GM21423 (cell line): ENCODE results near the gene TTC33.

Experiments
- ATAC-seq: cut with Tn5 transposase; IDR thresholded peaks from one replicate; pipeline ENCODE4 v1.9.1; 2021; ENCODE audit warnings: mild to moderate bottlenecking, moderate library complexity; ENCODE audit not compliant: unreplicated experiment

TTC33 gene

DNA sequence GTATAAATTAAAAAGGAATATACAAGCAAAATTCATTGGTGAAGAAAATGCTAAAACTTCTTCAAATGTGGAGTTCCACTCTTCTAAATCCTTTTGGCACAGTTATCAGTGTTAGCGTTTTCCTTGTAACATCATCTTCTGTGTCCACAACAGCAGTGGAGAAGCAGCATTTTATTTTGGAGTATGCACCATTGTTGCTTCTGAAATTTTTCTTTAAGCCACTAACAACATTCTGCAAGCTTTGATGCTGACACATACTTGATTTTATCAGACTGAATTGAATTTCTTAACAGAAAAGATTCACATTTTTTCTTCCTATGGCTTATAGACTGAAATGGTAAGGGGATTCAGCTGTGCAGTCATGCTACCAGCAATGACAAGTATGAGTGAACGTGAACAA lies 136.8 kb downstream of the TTC33 start:
- ATAC-seq, result no peak

- no peak for ATAC-seq
These were observed 139.0 kb downstream of the TTC33 start for GRCh38 chr5:40616781-40617180.

DNA sequence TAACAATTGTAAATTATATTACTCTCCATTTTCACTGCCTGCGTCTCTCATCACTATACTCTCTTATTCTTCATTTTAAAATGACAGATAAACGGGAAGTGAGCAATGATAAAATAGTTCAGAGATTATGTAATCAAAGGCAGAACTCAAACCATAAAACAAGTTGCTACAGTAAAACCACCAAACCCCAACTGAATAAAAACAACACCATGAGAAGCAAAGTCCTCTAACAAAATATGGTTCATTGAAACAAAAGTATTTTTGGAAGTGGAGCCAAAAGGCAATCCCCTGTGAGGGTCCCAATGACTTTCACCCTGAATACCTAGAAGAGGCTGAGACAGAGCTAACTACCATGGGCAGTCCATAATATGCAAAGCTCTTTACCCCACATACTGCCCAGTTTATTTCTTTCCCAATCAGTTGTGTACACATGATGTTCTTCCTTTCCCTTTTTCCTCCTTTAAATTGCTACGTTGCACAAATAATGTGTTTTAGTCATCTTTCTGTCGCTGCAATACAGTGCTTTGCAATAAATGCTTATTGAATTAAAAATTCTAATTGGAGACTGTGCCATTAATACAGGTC lies 140.1 kb downstream of the TTC33 start:
- no peak for ATAC-seq

- ATAC-seq, result no peak
These were observed 140.7 kb downstream of the TTC33 start for GRCh38 chr5:40614923-40615585.

GRCh38 chr5:40614466-40614865 lies 141.3 kb downstream of the TTC33 start:
- no peak for ATAC-seq

DNA sequence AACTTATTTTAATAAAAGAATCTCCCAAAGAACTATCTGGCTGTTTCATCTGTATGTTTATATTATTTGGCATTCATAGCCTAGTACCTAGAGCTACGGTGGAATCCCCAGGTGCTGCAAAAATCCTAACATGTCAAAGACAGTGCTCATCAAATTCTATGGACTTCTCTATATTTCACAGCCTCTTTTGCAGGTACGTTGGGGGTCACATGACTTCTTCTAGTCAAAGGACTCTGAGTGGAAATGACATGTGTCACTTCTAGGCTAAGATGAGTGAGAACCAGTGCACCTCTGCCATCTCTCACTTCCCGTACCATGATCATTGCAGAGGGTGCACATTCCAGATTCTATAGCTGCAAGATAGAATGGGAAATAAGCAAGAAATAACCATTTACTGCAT lies 148.6 kb downstream of the TTC33 start:
- no peak for ATAC-seq

GRCh38 chr5:40606077-40606765 lies 149.5 kb downstream of the TTC33 start:
- ATAC-seq, result no peak

DNA sequence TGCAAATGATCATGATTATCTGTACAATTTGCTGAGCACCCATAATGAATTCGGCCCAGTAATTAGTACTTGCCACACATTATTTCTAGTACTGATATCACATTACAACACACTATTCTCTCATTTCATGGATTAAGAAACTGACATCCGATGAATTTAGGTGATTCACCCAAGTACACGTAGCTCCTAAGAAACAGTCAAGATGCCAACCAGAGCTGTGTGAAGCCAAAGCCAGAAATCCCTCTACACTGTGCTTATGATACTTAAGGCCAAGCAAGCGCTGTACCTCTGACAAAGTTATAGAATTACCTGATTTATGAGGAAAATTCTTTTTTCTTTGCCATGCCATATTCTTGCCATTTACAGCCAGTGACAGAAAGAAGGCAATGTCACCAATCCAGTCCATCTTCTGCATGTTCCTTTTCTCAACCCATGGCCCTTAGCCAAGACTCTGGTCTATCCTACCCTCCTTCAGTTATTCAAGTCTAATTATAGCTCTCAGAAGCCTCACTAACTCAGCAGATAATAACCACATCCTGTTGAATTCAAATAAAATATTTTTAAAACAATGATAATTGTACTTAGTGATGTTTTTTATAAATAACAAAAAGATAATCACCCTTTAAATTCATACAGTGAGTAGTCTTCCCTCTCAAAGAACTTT lies 150.3 kb downstream of the TTC33 start:
- ATAC-seq, result peak; percentile 37

GRCh38 chr5:40603378-40603777 lies 152.4 kb downstream of the TTC33 start:
- ATAC-seq, result no peak

DNA sequence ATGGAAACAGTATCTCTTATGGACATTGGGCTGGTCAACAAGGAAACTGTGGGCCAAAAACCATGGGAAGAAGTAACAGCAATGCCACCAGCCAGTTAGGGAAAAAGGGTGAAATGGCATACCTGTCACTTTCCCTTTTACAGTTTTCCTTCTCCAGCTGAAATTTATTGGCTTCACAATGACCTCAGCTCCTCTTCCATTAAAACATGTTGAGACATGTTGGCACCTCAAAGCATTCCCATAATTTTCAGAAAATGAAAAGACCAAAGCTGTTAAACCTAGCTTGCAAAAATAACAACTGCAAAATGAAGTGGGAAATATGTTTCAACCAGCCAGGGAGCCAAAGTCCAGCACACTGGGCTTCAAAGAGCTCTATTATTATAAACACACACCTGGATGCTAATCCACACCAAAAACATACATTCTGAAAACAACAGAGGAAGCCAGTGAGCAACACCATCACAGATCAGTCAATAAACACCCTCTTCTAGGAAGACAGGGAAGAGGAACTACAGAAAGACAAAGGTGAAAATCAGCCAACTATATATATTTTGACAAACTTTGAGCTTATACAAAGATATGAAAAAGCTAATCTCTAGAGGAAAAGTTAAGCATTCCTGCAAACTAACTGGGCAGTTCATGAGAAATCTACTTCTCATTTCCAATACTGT lies 154.4 kb downstream of the TTC33 start:
- ATAC-seq, result no peak

DNA sequence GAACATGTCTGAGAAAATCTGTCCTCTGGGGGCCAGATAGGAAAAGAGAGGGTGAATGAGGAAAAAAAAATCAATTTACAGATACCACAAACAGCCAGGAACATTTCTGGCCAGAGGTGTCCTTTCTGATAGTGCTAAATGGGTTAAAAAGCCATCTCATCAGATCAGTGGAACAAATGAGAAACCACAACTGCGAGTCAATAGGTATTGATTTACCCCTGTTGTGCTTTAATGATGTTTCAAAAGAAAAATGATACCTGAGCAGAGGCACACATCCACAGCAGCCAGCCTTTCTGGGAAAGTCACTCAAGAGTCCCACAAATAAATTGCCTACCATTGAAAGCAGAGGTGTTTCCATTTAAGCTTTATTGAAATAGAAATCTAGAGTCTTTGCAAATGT lies 155.4 kb downstream of the TTC33 start:
- ATAC-seq, result no peak

DNA sequence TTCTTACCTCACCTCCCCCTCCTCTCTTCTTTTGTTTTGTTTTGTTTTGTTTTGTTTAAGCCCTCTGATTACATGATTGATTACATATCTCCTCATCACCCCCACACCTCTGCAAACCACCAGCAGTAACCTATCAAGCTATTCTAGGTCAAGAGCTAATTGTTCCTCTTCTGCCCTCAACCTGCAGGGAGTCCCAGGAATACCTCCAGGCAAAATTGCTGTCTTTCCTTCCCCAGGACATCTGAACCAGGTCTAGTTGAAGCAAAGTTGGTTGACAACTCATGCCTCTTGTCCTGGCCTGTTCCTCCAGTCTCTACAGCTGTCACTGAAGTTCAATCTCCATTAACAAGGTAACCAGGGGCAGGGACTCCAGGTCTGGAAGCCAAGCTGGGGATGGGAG lies 156.1 kb downstream of the TTC33 start:
- no peak for ATAC-seq

DNA sequence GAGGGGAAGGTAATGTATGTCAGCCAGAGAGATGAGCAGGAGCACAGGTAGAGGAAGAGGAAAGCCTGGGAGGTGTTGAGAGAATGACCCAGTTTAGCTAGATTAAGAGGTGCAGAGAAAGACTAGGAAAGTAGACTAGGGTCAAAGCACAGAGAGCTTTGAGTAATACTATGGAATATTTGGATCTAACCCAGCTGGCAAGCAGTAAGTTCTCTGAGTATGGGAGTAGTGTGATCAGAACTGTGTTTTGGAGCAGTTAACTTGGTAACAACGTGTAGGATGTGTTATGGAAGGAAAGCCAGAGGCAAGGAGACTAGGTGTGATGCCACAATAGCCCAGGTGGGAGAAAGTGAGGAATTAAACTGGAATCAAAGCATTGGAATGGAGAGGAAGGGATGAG lies 160.9 kb downstream of the TTC33 start:
- ATAC-seq, result no peak

GRCh38 chr5:40591727-40592396 lies 163.9 kb downstream of the TTC33 start:
- peak; percentile 91 for ATAC-seq

DNA sequence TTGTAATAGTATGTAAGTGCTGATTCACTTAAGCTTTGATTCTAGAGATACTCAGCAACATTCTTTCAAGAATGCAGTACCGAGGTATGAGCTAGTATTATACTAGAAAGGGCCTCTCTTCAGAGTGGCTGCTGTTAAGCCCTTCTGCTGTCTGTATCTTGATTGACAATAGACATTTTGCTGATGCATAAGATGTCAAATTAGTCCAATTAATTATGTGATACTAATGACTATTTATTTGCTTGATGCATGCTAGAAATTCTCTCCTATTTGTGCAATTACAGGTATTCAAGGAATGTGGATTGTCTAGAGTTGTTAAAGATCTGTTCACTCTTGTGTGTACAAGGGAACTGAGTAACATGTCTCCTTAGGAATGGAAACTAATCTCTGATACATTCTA lies 168.4 kb downstream of the TTC33 start:
- ATAC-seq, result no peak

GRCh38 chr5:40585537-40586267 lies 170.1 kb downstream of the TTC33 start:
- no peak for ATAC-seq

DNA sequence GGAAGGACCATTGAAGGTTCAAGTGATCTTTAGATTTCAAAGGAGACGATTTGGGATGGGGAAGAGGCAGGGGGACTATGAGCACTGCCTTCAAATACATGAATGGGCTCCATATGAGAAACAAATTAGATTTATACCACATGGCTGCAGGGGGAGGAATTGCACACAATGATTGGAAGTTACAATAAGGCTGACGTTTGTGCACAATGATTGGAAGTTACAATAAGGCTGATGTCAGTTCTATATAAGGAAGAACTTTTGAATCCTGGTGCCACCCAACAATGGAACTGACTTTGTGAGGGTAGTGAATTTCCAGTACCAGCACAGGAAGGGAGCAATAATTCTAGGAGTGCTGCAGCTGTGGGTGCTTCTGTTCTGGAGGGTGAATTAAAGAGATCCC lies 171.7 kb downstream of the TTC33 start:
- no peak for ATAC-seq

DNA sequence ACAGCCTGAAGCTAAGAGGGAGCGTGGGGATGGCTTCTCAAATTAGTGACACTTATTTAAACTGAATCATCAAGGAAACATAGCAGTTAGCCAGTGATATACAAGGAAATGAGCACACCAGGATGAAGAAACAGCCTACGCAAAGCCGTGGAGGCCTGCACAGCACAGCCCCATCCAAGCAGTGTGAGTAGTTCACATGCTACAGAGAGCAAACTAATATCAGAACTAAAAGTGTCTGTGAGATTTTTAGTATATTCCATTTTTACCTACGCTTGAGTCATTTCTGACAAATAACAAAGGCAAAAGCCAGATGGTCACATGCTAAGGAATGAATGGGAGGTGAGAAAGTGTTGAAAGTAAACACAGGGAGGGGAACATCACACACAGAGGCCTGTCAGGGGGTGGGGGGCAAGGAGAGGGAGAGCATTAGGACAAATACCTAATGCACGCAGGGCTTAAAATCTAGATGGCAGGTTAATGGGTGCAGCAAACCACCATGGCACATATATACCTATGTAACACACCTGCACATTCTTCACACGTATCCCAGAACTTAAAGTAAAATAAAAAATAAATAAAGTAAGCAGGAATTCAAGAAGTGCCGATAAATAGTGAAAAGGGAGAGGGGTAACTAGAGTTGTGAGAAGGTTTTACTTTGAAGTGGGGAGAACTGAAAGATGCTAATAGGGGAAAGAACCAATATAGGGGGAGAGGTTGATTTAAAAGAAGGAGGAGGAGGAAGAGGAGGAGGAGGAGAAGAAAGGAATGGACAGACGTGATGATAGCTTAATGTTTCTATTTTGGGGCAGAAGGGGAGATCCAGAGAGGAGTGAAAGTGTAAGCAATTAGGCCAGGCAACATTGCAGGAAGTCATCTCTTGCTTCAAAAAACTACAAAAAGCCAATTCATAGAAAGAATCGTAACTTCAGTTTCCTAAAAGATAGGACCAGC lies 177.0 kb downstream of the TTC33 start:
- ATAC-seq, result peak; percentile 84

- ATAC-seq, result no peak
These were observed 178.0 kb downstream of the TTC33 start for GRCh38 chr5:40577718-40578117.
